IPS-15b (cell line): Measurements from ENCODE around the gene PTPRA.
"Not testable (repeated sequence)": the region's sequence is repeated elsewhere in the genome, so short reads cannot be mapped to it uniquely, and the experiment has no call there.

ENCODE experiments used
- H3K27me3 ChIP-seq: one replicate; pipeline ENCODE4 v1.6.1; 2013; ENCODE audit warnings: low read length; ENCODE audit not compliant: control insufficient read depth, insufficient read depth
- H3K36me3 ChIP-seq: one replicate; pipeline ENCODE4 v1.6.1; 2013; ENCODE audit warnings: low read length; ENCODE audit not compliant: control insufficient read depth, insufficient read depth
- H3K4me1 ChIP-seq: one replicate; pipeline ENCODE4 v1.6.1; 2013; ENCODE audit warnings: mild to moderate bottlenecking, low read length; ENCODE audit not compliant: control insufficient read depth, insufficient read depth
- H3K4me3 ChIP-seq: one replicate; pipeline ENCODE4 v1.5.1; 2013; ENCODE audit warnings: low read depth, low read length
- H3K9ac ChIP-seq: one replicate; pipeline ENCODE4 v1.6.1; 2013; ENCODE audit warnings: low read depth, mild to moderate bottlenecking, low read length
- H3K9me3 ChIP-seq: one replicate; pipeline ENCODE4 v1.6.1; 2013; ENCODE audit warnings: mild to moderate bottlenecking, low read length; ENCODE audit not compliant: control insufficient read depth, insufficient read depth

Gene PTPRA

DNA sequence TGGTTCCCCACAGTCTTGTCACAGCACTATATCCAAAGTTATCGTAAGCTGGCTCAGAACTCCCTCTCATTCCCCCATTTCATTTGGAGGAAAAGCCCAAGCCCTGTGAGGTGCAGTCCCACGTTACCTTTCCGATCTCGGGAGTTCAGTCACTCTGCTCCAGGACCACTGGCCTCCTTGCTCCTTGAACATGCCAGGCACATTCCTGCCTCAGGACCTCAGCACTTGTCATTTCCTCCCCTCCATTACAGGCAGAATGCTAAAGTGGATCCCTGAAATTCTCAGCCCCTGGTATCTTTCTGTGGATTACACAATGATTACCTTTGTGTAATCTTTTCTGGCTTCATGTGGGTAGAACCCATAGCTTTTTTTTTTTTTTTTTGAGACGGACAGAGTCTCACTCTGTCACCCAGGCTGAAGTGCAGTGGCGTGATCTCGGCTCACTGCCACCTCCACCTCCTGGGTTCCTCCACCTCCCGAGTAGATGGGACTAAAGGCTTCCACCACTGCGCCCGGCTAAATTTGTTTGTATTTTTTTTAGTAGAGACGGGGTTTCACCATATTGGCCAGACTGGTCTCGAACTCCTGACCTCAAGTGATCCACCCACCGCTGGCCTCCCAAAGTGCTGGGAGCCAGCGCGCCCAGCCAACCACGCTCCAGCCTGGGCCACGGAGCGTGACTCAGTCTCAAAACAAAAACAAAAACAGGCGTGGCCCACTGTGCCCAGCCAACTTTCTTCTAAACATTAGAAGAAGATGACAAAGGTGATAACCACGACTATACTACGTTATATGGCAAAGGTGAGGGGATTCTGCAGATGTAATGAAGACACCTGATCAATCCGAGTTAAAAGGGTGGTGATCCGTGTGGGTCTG is 194.1 kb downstream of the PTPRA start:
- Histone ChIP-seq H3K9me3 (no peaks in the 10 kb centered on the region), H3K4me1 (no peaks in the 10 kb centered on the region), H3K4me3 (no peak overlapping the region), H3K9ac (no peak overlapping the region), H3K36me3 (no peaks in the 10 kb centered on the region), H3K27me3 (peaks cover 14% of the 10 kb centered on the region)

DNA sequence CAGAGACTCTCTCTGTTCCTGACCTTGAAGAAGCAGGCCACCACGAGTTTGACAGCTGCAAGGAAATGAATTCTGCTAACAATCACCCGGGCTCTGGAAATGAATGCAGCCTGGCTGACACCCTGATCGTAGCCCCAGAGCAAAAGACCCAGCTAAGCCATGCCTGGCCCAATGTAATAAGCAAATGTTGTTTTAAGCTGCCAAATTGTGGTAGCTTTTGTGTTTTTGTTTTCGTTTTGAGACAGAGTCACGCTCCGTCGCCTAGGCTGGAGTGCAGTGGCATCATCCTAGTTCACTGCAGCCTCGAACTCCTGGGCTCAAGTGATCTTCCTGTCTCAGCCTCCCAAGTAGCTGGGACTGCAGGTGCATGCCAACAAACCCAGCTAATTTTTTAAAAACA is 194.8 kb downstream of the PTPRA start:
- H3K27me3 ChIP-seq: peaks cover 21% of the 10 kb centered on the region
- H3K36me3 ChIP-seq: no peaks in the 10 kb centered on the region
- no peak overlapping the region for H3K4me3 ChIP-seq
- H3K4me1 ChIP-seq: no peaks in the 10 kb centered on the region
- H3K9ac ChIP-seq: no peak overlapping the region
- H3K9me3 ChIP-seq: no peaks in the 10 kb centered on the region

- Histone ChIP-seq H3K4me1 (no peaks in the 10 kb centered on the region), H3K9me3 (no peaks in the 10 kb centered on the region), H3K36me3 (no peaks in the 10 kb centered on the region), H3K9ac (no peak overlapping the region), H3K4me3 (no peak overlapping the region), H3K27me3 (peaks cover 23% of the 10 kb centered on the region)
These were observed 196.0 kb downstream of the PTPRA start for GRCh38 chr20:3068986-3069900.

GRCh38 chr20:3070725-3071124 is 197.4 kb downstream of the PTPRA start:
- Histone ChIP-seq H3K4me3 (no peak overlapping the region), H3K9ac (no peak overlapping the region), H3K27me3 (peaks cover 23% of the 10 kb centered on the region), H3K36me3 (no peaks in the 10 kb centered on the region), H3K4me1 (no peaks in the 10 kb centered on the region), H3K9me3 (no peaks in the 10 kb centered on the region)

- H3K4me1 ChIP-seq: no peaks in the 10 kb centered on the region
- H3K4me3 ChIP-seq: peak overlapping the region; percentile 41
- peaks cover 23% of the 10 kb centered on the region for H3K27me3 ChIP-seq
- H3K9ac ChIP-seq: no peak overlapping the region
- H3K36me3 ChIP-seq: no peaks in the 10 kb centered on the region
- H3K9me3 ChIP-seq: no peaks in the 10 kb centered on the region
These were observed 198.0 kb downstream of the PTPRA start for GRCh38 chr20:3071266-3071609.

- no peaks in the 10 kb centered on the region for H3K4me1 ChIP-seq
- H3K9me3 ChIP-seq: no peaks in the 10 kb centered on the region
- H3K9ac ChIP-seq: no peak within 1 kb of the TSS
- peaks cover 23% of the 10 kb centered on the region for H3K27me3 ChIP-seq
- H3K36me3 ChIP-seq: no peaks in the 10 kb centered on the region
- peak within 1 kb of the TSS; percentile 41 for H3K4me3 ChIP-seq
These were observed 198.6 kb downstream of the PTPRA start, which contains the start of gene OXT for GRCh38 chr20:3071610-3072529. OXT (plus strand) TSS chr20:3071620; CDS start chr20:3071656, 36 bp downstream.

GRCh38 chr20:3072530-3073250 is 199.4 kb downstream of the PTPRA start:
- H3K4me1 ChIP-seq: no peaks in the 10 kb centered on the region
- peaks cover 23% of the 10 kb centered on the region for H3K27me3 ChIP-seq
- H3K9me3 ChIP-seq: no peaks in the 10 kb centered on the region
- H3K4me3 ChIP-seq: peak overlapping the region; percentile 41
- H3K36me3 ChIP-seq: no peaks in the 10 kb centered on the region
- H3K9ac ChIP-seq: no peak overlapping the region

DNA sequence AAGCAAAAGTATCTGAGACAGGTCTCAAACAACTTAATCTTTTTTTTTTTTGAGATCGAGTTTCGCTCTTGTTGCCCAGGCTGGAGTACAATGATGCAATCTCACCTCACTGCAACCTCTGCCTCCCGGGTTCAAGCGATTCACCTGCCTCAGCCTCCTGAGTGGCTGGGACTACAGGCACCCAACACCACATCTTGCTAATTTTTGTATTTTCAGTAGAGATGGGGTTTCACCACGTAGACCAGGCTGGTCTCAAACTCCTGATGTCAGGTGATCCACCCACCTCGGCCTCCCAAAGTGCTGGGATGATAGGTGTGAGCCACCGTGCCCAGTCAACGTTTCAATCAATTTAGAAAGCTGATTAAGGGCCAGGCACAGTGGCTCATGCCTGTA is 200.0 kb downstream of the PTPRA start:
- H3K9me3 ChIP-seq, H3K36me3 ChIP-seq, H3K9ac ChIP-seq, H3K4me3 ChIP-seq, H3K4me1 ChIP-seq: not testable (repeated sequence)
- H3K27me3 ChIP-seq: peaks cover 23% of the 10 kb centered on the region

DNA sequence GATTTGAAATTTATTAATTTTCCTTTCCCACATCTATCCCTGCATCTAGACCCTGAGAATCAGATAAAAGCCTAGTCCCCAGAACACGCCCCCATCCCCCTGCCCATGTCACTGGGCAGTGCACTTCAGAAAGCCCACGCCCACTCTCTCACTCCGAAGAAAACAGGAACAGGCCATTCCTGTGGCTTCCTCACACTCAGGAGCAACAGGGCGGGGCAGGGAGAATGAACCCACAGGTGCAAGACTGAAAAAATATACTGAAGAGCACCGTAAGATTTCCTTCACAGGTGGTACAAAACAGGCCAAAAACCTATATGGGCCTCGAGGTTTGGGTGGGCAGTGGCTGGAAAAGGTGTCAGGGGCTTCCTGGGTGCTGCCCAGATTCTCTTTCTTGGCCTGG is 201.5 kb downstream of the PTPRA start:
- Histone ChIP-seq H3K4me1 (no peaks in the 10 kb centered on the region), H3K27me3 (peaks cover 30% of the 10 kb centered on the region), H3K9me3 (no peaks in the 10 kb centered on the region), H3K4me3 (no peak overlapping the region), H3K36me3 (no peaks in the 10 kb centered on the region), H3K9ac (no peak overlapping the region)

DNA sequence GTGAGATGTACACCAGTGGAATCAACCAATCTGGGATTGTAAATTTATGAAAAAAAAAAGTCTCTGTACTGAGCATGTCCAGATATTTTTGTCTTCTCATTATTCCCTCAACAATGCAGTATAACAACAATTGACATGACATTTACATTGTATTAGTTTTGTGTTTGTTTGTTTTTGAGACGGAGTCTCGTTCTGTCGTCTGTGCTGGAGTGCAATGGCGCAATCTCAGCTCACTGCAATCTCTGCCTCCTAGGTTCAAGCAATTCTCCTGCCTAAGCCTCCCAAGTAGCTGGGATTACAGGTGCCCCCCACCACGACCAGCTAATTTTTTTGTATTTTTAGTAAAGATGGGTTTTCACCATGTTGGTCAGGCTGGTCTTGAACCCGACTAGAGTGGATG is 202.0 kb downstream of the PTPRA start:
- H3K4me1 ChIP-seq, H3K9ac ChIP-seq, H3K9me3 ChIP-seq, H3K36me3 ChIP-seq, H3K4me3 ChIP-seq: not testable (repeated sequence)
- peaks cover 32% of the 10 kb centered on the region for H3K27me3 ChIP-seq
